Measurements from ENCODE around the gene ACAD9. TPM values are rescaled to one million over a fixed set of nuclear protein-coding genes. Genes with fewer than 3 reads are reported as not detected.

ACAD9 gene
- polyA plus RNA-seq, 3 donors = 21.9 to 27.7 (median 25.6) TPM

GRCh38 chr3:128855569-128855968, 23.9 kb upstream of the ACAD9 start:
- Histone ChIP-seq H3K9me3 (replicated peaks in 1 of 2; ENCODE audit: control insufficient read depth in 1 of 2, insufficient read depth in 1 of 2, low read length in 2 of 2) (peaks cover 29 to 71% of the 10 kb centered on the region in 2 donors), H3K27me3 (ENCODE audit: control insufficient read depth in 2 of 2, insufficient read depth in 2 of 2, low read length in 2 of 2) (no peaks in the 10 kb centered on the region), H3K36me3 (replicated peaks in 1 of 2; ENCODE audit: control insufficient read depth in 1 of 2, insufficient read depth in 2 of 2, low read length in 2 of 2) (peaks cover 0 to 6% of the 10 kb centered on the region in 2 donors), H2AFZ (ENCODE audit: insufficient read depth, low read depth, low read length, poor library complexity, severe bottlenecking) (no peak overlapping the region), H3K4me1 (ENCODE audit: control insufficient read depth in 1 of 2, insufficient read depth in 2 of 2, low read length in 2 of 2) (peaks cover 37 to 60% of the 10 kb centered on the region in 2 donors), H3K4me2 (replicated peaks; ENCODE audit: extremely low read depth, low read length, poor library complexity, severe bottlenecking) (peak overlapping the region; percentile 40), H3K27ac (ENCODE audit: low read depth in 1 of 2, low read length in 2 of 2) (peak overlapping the region; percentile 17 to 90), H3K79me2 (ENCODE audit: insufficient read depth, low read length) (no peaks in the 10 kb centered on the region), H3K4me3 (replicated peaks in 1 of 3; ENCODE audit: low read depth in 2 of 3, low read length in 3 of 3) (peak overlapping the region in 1 of 3 experiments; percentile 48), H3K9ac (ENCODE audit: insufficient read depth, low read length, poor library complexity, severe bottlenecking) (no peak overlapping the region), H4K20me1 (ENCODE audit: insufficient read depth, low read length) (no peaks in the 10 kb centered on the region)
- DNase-seq = peak; percentile 52 to 71 (median 59)
- 63% methylated on average over 3 of the region's 4 CpGs for WGBS (ENCODE audit: insufficient coverage)
- Mint-ChIP-seq H3K4me1 (peaks cover 38% of the 10 kb centered on the region), H3K4me3 (no peak overlapping the region), H3K27me3 (ENCODE audit: low read depth in 3 of 3) (no peaks in the 10 kb centered on the region), H3K9me3 (peaks cover 45 to 66% (median 59%) of the 10 kb centered on the region in 7 donors), H3K36me3 (peaks cover 18 to 35% of the 10 kb centered on the region in 2 donors), H3K27ac (peak overlapping the region; percentile 23 to 94 (median 80))
- intact Hi-C loops (cut with micrococcal nuclease) = no loop called here
- TF ChIP-seq CTCF (IDR thresholded peaks at IDR 0.05) = no peak

- no peaks in the 10 kb centered on the region for H3K79me2 ChIP-seq (ENCODE audit: insufficient read depth, low read length)
- H3K9me3 ChIP-seq (replicated peaks in 1 of 2; ENCODE audit: control insufficient read depth in 1 of 2, insufficient read depth in 1 of 2, low read length in 2 of 2) = peaks cover 36 to 78% of the 10 kb centered on the region in 2 donors
- H3K4me2 ChIP-seq (replicated peaks; ENCODE audit: extremely low read depth, low read length, poor library complexity, severe bottlenecking) = no peak overlapping the region
- H3K27me3 ChIP-seq (ENCODE audit: control insufficient read depth in 2 of 2, insufficient read depth in 2 of 2, low read length in 2 of 2) = no peaks in the 10 kb centered on the region
- H3K4me1 ChIP-seq (ENCODE audit: control insufficient read depth in 1 of 2, insufficient read depth in 2 of 2, low read length in 2 of 2) = peaks cover 36 to 56% of the 10 kb centered on the region in 2 donors
- Mint-ChIP-seq H3K36me3 (peaks cover 18 to 42% of the 10 kb centered on the region in 2 donors), H3K4me1 (peaks cover 36% of the 10 kb centered on the region), H3K27me3 (ENCODE audit: low read depth in 3 of 3) (peaks cover 0 to 1% (median 0%) of the 10 kb centered on the region in 3 donors), H3K9me3 (peaks cover 57 to 73% (median 64%) of the 10 kb centered on the region in 7 donors), H3K4me3 (no peak overlapping the region), H3K27ac (no peak overlapping the region)
- H4K20me1 ChIP-seq (ENCODE audit: insufficient read depth, low read length) = no peaks in the 10 kb centered on the region
- DNase-seq = no peak
- peak overlapping the region in 1 of 3 experiments; percentile 45 for H3K4me3 ChIP-seq (replicated peaks in 1 of 3; ENCODE audit: low read depth in 2 of 3, low read length in 3 of 3)
- TF ChIP-seq CTCF (IDR thresholded peaks at IDR 0.05) = no peak
- H3K36me3 ChIP-seq (replicated peaks in 1 of 2; ENCODE audit: control insufficient read depth in 1 of 2, insufficient read depth in 2 of 2, low read length in 2 of 2) = peaks cover 0 to 18% of the 10 kb centered on the region in 2 donors
- H2AFZ ChIP-seq (ENCODE audit: insufficient read depth, low read depth, low read length, poor library complexity, severe bottlenecking) = no peak overlapping the region
- no peak overlapping the region for H3K9ac ChIP-seq (ENCODE audit: insufficient read depth, low read length, poor library complexity, severe bottlenecking)
- H3K27ac ChIP-seq (ENCODE audit: low read depth in 1 of 2, low read length in 2 of 2) = peak overlapping the region in 1 of 2 donors; percentile 63
- intact Hi-C loops (cut with micrococcal nuclease) = no loop called here
- WGBS (ENCODE audit: insufficient coverage) = no CpG with 5 or more reads among the region's 3 CpGs
Observed at GRCh38 chr3:128858167-128858566, 21.3 kb upstream of the ACAD9 start.
